Measurements from ENCODE around the gene RER1.
"Not testable (repeated sequence)": the region's sequence is repeated elsewhere in the genome, so short reads cannot be mapped to it uniquely, and the experiment has no call there.

The RER1 gene

DNA sequence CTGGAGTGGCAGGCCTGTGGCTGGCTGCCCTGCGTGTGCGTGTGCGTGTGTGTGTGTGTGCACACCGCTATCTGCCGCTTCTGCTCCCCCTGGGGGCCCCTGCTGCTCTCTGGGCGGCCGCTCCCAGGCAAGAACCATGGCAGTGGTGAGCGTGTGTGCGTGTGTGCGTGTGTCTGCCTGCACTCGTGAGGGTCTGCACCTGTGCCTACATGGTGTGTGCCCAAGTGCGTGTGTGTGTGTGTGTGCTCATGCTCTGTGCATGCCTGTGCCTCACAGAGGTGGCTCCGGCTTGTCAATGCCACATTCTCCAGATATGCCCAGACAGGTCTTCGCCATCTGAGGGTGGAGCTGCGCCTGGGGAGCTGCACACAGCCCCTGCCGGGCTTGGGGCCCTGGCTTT is 39.5 kb downstream of the RER1 start:
- no peak for DNase-seq

DNA sequence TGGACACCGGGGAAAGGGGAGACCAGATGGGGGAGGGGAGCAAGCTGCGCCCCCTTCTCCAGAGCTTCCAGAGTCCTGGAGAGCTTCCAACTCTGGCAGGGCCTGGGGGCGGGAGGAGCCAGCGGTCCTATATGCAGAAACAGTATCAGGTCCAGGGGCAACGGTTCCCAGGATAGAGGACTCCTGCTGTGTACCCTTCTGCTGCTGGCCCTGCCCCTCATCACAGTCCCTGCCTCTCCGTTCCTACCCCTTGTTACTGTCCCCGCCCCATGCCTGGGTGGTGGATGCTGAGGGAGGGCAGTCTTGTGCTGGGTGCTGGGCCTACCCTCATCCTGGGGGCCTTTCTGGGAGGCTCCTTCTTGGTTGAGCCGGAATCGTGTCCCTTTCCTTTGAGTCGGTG is 39.9 kb downstream of the RER1 start:
- DNase-seq = no peak

DNA sequence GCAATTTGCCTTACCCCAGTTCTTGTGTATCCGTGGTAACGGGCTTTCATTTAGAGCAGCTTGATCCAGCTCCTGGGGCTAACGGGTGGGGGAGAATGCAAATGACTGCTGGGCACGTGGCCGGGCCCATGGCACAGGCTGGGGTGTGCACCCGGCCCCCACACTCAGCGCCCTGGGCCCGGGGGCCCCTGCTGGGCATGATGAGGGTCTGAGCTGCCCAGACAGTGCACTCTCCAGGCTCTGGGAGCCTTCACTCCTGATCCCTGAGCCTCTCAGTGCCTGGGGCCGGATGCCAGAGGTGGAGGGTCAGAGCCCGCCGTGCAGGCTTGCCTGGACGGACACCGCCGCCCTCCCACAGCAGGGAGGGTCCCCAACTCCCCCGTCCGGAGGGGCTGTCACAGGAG is 40.8 kb downstream of the RER1 start:
- no peak for DNase-seq

DNA sequence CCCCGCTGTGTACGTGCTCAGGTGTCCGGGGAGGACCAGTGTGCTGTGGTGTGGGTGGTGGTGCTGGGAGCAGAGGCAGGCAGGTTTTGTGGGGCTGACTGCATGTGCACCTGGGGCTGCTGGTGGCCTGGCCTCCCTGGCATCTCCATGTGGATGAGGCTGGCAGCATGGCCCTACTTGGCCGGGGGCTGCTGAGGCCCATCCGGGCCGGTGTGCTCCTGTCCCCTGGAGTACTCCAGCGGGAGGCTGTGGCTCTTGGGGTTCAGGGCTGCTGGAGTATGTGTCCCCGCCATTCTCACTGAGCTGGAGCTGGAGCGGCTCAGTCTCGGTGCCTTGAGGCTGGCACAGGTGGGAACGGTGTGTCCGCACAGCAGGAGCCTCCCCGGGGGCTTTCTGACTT is 41.6 kb downstream of the RER1 start:
- no peak for DNase-seq

DNA sequence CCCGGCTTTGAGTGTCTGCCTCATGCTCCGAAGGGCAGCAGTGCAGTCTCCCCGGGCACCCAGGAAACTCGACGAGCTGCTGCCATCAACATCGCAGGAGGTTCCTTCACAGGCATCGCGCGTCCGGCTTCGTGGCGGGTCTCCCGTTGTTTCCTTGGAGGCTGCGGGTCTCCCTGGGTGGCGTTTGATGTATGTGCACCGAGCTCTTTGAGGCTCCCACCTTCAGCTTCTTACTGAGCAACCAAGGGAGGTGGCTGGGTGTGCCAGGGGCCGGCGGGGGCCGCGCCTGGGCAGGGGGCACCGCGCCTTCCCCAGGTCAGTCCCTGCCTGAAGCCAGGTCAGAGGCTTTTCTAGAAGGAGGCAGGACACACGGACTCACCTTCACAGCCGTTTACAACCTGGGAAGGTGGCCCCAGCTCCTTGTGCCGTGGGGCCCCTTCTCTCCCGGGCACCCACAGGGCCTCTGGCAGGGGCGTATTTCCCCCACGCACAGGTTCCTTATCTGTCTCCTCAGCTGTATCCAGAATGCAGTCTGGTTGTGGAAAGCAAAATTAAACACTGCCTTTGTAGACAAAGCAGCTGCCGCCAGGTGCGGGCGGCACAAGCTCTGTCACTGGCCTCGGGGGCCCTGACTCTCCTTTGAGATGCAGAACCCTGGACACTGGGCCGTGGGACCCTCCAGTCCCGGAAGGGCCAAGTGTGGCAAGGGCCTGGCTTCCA is 42.5 kb downstream of the RER1 start:
- DNase-seq = no peak

DNA sequence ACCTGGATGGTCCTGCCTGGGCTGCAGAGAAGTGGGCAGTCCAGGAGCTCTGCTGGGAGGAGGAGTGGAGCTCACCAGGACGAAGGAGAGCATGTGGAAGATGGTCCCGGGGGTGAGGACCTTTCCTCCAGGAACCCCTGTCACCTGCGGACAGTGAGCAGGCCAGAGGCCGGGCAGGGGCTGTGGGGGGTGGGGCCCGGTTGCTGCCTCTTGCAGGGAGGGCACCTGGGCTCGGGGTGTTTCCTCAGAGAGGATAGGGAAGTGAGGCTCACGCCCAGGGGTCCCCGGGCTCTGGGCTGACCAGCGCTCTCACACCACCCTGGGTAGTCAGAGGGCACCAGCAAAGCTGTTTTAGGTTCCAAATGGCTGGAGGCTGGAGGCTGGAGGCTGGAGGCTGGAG is 43.5 kb downstream of the RER1 start:
- no peak for DNase-seq

DNA sequence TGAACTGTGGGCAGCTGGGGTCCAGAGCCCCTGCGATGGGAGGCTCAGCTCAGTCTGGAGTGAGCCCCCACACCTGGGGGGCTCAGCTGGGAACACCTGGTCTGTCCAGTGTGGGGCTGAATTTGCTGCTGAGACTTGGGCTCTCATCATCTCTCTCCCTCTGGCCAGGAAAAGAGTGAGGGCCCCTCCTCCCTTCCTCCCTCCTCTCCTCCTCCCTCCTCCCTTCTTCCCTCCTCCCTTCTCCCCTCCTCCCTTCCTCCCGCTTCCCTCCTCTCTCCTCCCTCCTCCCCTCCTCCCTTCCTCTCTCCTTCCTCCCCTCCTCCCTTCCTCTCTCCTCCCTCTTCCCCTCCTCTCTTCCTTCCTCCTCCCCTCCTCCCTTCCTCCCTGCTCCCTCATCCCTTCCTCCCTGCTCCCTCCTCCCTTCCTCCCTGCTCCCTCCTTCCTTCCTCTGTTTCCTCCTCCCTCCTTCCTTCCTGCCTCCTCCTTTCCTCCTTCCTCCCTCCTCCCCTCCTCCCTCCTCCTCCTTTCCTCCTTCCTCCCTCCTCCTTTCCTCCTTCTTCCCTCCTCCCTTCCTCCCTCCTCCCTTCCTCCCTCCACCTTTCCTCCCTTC is 44.2 kb downstream of the RER1 start:
- DNase-seq = no peak

DNA sequence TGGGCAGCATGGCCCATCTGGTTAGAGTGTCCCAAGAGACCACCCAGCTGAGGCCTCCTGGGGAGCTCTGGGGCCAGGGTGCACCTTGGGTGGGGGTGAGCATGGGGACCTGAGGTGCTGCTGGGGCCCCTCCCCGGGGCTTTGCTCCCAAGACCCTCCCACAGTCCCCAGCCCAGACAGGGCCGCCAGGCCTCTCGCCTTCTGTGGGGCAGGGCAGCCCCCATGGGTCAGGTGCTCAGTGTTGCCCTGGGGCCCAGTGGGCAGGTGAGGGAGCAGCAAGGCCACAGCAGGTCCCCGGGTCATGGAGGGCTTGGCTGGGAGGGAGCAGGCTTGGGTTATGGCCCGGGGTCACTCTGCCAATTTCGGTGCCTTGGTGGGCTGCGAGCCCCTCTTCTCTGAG is 45.2 kb downstream of the RER1 start:
- no peak for DNase-seq

DNA sequence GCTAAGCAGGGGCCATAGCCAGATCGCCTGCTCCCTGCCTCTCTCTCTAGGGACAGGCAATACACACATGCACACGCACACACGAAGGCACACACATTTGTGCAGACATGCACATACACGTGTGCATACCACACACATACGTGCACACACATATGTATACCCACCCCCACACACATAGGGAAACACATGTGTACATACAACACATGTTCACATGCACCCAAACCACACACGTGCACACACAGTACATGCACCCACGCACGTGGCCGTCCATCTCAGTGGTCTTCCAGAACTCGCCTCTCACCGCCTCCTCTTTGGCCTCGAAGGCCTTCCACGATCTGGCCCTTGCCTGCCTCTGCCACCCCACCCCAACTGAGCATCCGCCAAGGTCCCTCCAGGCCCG is 46.0 kb downstream of the RER1 start:
- DNase-seq = no peak

DNA sequence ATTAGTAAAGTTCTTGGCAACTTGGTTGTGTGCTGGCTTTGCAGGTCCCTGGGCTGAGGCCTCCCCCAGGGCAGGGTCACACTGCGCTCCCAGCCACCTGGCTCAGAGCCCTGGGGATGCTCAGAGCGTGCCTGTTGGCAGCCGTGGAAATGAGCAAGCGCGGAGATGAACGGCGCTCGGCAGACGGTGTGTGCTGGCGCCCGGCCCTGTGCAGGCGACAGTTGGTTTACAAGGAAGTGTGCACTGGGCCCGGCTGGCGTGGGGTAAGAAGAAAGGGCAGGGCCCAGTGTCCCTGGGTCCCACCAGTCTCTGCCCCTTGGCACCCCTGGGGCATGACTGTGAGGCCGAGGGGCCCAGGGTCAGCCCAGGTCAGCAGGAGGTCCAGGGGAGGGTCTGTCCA is 46.4 kb downstream of the RER1 start:
- DNase-seq = no peak

DNA sequence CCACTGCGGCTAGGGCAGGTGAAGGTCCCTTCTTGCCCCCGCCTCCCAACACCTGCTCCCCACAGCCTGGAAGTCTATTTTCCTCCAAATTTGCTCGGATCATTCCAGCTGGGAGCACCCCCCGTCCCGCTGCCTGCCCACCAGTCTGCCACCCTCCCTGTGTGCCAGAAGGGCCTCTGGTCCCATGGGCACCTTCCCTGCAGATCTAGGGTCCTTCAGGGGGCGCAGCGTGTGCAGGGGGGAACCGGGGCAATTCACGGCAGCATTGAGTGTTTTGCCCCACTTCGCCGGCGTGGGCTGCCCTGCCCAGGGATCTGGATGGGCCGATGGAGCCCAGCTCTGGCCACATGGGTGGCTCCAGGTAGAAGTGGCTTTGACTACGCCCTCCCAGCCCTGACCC is 47.0 kb downstream of the RER1 start:
- DNase-seq = no peak

DNA sequence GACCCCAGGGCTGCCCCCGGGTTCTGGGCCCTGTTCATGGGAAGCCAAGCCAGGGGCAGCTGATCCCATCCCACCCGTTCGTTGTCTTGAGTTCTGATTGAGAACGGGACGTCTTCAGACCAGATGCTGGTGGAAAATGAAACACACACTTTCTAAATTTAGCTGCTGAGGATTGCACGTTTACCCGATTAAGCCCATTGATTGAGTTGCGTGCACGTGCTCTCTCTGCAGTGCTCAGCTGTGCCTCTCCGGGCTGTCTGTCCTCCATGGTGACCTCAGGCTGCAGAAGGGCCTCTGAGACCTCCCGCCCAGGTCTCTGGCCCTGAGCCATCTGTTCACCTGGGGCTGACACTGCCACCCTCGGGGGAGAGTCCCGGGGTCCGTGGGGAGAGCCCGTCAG is 47.7 kb downstream of the RER1 start:
- DNase-seq = no peak

DNA sequence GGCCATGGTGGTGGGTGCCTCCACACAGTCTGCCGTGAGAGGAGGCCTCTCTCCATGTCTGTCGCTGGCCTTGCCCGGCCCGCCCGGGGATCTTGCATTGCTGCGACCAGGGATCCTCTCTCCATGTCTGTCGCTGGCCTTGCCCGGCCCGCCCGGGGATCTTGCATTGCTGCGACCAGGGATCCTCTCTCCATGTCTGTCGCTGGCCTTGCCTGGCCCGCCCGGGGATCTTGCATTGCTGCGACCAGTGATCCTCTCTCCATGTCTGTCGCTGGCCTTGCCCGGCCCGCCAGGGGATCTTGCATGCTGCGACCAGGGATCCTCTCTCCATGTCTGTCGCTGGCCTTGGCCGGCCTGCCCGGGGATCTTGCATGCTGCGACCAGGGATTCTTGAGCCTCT is 48.7 kb downstream of the RER1 start:
- not testable (repeated sequence) for DNase-seq

DNA sequence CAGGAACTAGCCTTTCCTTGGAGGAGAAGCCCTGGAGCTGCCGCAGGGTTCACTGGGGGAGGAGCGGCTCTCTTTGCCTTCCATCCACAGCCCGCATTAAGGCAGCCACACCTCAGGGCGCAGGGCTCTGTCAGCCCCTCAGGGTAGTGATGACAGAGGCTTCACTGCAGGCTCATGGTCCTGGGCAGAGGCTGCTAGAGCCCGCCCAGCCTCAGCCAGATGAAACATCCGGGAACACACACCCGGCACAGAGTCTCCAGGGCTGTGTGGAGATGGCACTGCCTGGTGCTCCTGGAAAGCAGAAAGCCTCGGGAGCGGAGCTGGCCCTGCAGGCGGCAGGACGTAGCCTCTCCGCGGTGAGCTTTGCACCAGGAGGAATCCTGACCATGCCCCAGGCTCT is 50.1 kb downstream of the RER1 start:
- DNase-seq = no peak

DNA sequence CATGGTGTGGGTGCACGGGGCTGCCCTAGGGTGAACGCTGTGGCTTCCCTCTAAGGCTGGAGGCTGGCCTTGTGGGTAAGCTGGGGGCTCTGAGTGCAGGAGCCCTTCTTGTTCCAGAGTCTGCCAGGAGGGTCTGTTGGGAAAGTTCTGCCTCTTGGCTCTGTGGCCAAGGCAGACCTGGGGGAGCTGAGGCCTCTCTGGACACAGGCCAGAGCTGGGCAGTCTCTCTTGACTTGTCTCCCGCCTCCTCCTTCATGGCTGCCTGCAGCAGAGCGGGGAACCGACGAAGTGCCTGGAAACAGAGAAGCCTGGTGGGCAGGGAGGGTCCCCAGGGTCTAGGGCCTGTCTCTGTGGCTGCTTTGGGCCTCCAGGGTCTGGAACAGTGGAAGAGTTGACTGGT is 51.0 kb downstream of the RER1 start:
- no peak for DNase-seq

DNA sequence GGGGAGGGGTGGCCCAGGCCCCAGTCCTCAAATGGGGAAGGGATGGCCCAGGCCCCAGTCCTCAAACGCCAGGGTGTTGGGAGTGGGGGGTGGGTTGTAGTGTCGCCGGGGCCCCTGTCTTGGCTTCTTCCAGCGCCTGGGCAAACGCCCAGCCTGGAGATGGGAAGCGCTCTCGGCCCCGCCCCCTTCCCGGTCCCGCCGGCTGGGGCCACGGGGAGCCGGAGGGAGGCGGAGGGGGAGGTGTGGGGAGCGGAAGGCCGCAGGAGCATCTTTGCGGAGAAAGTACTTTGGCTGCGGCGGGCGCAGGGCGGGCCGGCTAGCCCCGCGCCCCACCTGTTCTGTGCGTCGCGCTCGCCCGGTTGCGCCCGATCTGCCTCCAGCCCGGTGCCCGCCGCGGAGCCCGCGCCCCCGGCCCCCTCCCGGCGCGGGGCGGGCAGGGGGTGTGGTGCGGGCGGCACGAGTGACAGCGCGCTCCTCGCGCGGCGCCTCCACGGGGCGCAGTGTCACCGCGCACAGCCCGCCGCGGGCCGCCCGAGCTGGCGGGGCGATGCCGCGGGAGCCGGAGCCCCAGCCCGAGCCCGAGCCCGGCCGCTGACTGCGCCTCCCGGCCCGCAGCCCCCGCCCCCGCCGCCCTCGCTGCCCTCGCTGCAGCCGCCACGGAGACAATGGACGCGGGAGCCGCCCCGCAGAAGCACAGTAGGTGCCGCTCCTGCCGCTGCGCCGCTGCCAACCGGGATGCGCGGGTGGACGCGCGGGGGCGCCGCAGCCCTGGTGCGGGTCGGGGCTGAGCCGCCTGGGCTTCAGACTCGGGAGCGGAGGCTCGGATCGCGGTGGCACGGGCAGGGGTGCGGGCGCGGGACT is 51.9 kb downstream of the RER1 start:
- no peak for DNase-seq

DNA sequence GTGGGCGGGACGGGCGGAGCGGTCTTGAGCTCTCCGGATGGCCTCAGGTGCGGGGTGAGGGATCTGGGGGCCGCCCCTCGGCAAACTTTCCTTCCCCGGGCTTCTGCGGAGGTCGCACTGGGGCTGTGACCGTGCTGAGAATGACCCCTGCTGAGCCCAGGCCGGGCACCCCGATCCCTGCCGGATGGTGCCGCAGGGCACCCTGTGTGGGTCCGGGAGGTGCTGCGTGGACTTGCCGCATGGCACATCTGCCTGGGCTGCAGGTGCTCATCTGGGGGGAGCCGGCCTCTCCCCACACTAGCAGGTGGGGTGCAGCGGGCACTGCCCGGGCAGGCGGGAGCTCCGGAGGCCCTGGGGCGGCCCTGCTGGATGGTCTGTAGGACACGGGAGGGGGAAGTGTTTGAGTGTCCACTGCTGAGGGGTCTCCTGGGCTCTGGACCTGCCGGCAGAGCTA is 52.5 kb downstream of the RER1 start:
- no peak for DNase-seq

DNA sequence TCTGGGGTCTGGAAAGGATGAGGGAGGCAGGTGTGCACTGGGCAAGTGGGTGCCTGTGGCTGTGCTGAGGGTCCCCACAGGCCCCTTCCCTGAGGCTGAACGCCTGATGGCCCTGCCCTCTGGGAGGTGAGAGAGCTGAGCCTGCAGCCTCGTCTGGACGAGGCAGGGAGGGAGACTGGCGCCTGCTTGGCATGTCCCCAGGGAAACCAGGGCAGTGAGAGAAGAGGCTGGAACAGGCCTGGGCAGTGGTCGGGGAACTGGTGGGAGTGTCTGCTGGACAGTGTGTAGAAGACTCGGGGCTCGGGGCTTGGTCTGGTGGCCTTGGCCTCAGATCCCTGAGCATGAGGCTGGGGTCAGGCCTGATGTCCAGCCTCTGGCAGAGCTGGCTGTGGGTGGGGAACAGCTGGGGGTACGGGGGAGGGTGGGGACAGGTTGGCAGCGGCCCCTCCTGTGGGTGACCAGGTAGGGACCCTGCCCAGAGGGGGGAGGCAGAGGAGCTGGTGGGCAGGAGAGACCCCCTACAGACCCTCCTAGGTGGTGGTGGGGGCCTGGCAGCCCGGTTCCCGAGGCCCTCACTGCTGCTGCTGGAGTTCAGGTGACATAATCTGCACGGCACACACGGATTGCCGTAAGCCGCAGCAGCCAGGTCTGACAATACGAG is 53.7 kb downstream of the RER1 start:
- DNase-seq = no peak

DNA sequence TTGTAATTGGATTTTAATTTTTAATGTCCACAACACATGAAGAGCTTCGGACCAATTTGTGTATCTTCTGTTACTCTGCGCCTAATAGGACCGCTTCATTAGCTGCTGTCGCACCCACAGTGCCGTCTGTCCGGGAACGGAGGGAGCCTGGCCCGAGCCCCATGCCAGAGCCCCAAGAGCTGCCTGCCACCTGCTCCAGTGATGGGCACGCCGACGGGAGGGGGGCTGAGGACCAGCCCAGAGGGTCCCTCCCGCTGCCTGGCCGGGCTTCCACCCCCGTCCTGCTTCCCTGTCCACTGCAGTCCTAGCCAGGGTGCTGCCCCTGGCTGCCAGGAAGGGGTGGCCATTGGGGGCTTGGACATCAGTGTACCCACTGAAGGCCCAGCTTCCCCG is 54.2 kb downstream of the RER1 start:
- DNase-seq = no peak

DNA sequence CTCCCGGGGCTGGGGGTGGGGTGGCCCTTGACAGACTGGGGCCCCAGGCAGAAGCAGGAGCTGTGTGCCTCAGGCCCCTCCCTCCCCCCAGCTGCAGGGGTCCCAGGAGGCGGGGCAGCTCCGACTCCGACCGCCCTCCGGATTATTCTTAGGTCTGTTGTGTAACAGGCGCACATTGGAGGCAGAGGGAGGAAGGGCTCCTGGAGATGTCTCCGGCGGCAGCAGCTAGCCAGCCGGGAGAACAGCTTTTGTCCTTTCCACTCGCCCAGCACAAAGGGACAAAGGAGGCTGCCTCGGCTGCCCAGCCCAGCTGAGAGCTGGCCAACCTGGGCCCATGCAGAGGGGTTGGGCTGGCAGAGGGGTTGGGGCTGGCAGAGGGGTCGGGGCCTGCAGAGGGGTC is 54.8 kb downstream of the RER1 start:
- no peak for DNase-seq

DNA sequence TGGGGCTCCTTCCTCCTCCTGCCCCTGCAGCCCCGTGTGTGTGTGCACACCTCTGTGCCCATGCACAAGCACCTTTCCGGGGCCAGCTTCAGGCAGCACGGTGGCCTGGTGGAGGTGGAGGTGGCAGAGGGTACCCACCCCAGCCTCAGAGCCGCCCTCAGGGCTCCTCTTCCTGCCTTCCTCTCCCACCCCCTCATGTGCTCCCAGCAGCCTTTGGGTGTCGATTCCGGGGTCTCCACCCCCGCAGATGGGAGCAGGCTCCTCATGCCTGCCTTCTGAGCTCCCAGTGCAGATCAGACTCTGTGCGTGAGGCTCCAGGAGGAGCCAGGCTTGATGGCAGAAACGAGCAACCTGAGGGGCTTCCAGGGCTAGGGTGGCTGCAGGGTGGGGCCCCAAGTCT is 55.2 kb downstream of the RER1 start:
- no peak for DNase-seq

DNA sequence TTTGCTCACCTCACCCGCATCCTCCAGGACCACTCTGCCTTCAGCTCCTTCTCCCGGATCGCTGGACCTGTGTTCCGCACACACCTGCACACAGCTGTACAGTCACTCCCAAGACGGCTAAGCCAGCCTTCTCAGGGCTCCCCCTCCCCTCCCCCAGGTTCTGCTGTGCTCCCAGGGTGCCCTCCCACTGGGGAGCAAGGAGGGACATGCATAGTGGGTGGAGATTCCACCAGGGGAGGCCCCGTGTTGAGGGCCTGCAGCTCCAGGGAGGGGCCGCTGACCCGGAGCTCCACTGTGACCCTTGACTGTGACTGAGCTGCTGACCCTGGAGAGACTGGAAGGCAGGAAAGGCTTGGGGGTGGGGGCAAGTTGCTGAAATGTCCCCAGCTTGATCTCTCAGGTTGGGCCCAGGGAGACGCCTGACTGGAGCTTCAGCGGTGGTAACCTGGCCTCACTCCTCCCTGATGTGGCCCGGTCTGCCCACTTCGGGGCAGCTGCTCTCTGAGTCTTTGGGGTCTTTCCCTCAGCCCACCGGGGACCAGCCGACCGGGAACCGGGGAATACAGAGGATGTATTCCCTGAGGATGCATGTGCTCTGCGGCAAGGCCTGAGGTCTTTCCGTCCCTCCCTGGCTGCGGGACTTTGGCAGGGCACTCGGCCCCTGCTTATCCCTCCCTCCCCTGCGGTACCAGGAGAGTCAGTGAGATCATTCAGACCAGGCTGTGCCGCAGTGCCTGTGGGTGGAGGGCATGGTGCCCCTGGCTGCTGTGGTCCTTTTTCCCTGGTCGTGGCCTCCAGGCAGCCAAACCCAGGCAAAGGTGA is 55.8 kb downstream of the RER1 start:
- no peak for DNase-seq

DNA sequence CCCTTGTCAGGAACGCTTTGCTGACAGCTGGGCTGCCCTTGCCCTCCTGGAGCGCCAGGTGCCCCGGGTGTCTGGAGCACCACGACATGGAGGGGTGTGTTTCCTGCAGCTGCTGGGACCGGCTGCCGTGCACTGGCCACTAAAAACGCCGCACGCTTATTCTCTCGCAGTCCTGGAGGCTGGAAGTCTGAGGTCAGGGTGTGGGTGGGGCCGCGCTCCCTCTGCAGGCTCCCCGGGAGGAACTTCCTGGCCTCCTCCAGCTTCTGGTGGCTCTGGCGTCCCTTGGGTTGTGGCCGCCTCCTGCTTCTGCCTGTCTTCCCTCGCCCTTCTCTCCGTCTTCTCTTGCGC is 56.4 kb downstream of the RER1 start:
- DNase-seq = no peak
